HepG2 (cell line): ENCODE measurements around the gene GCNT2. TPM values are rescaled to one million over a fixed set of nuclear protein-coding genes. Genes with fewer than 3 reads are reported as not detected.

ENCODE experiments used
- ATAC-seq: fragments of 200-7000 bp; cut with Tn5 transposase; 3 replicates; pipeline ENCODE4 v1.9.1; 2020; ENCODE audit warnings: mild to moderate bottlenecking, moderate library complexity
- BruUV-seq: library from RNA; stranded (reverse); fragments of 400-500 nt; replicated peaks from 2 replicates; lab custom pipeline; 2021; lab: Mats Ljungman, UMichigan
- CTCF ChIA-PET: fragments of 300-600 bp; formaldehyde crosslinking; extraction: SDS; loops from one replicate; lab custom pipeline; 2021; ENCODE audit warnings: low total read pairs, inconsistent platforms, low intra/inter-chr PET ratio; lab: Yijun Ruan, JAX
- POLR2A ChIA-PET: fragments of 350-600 bp; sonication (Branson Sonifier 250); formaldehyde crosslinking; loops from one replicate; lab custom pipeline; 2020; ENCODE audit warnings: antibody characterized with exemption, inconsistent platforms; lab: Yijun Ruan, JAX
- DNase-seq: peaks from one replicate; pipeline ENCODE4 v3.0.0-alpha.2; 2015; ENCODE audit warnings: low spot score
- FAIRE-seq: peaks from 3 replicates; lab custom pipeline; 2011; peaks lifted over from hg19 to GRCh38; lab: Jason Lieb, UNC
- H2AFZ ChIP-seq: one replicate; pipeline ENCODE4 v1.6.1; 2011; ENCODE audit warnings: low read length, inconsistent platforms
- H3K27ac ChIP-seq: fragments of 300-600 bp; 3 replicates; pipeline ENCODE4 v1.8.0; 2011; ENCODE audit warnings: mixed run types, mild to moderate bottlenecking, mixed read lengths, low read length, inconsistent platforms; ENCODE audit not compliant: insufficient read depth; ENCODE audit errors: extremely low read length
- H3K27me3 ChIP-seq, 2 experiments: fragments of 200-600 bp in 1 of 2; 2 replicates in 1 of 2; 3 replicates in 1 of 2; pipeline versions ENCODE4 v1.6.0 to v1.8.0; 2011; ENCODE audit warnings: low read length in 2 of 2, mild to moderate bottlenecking in 2 of 2, moderate library complexity in 2 of 2, inconsistent platforms in 1 of 2; ENCODE audit not compliant: insufficient read depth in 2 of 2, control insufficient read depth in 1 of 2
- H3K36me3 ChIP-seq, 2 experiments: fragments of 200-600 bp in 1 of 2; replicated peaks in 1 of 2; 2 replicates in 1 of 2; 3 replicates in 1 of 2; pipeline versions ENCODE4 v1.5.1 to v1.8.0; 2011; ENCODE audit warnings: low read length in 2 of 2, inconsistent platforms in 1 of 2; ENCODE audit not compliant: insufficient read depth in 2 of 2, control insufficient read depth in 1 of 2
- H3K4me1 ChIP-seq: 2 replicates; pipeline ENCODE4 v1.5.1; 2012; ENCODE audit warnings: low read length, inconsistent platforms; ENCODE audit not compliant: insufficient read depth
- H3K4me2 ChIP-seq: 2 replicates; pipeline ENCODE4 v1.6.0; 2011; ENCODE audit warnings: low read depth, low read length, inconsistent platforms
- H3K4me3 ChIP-seq, 3 experiments: fragments of 200-600 bp in 1 of 3; sonication (generic), shearing (Covaris generic) in 1 of 3; replicated peaks in 1 of 3; 2 replicates each; pipeline ENCODE4 v1.5.1; 2011 to 2016; ENCODE audit warnings: low read length in 3 of 3, inconsistent platforms in 2 of 3, low read depth in 2 of 3, mild to moderate bottlenecking in 2 of 3, control low read depth in 1 of 3, mixed read lengths in 1 of 3; ENCODE audit not compliant: insufficient read depth in 1 of 3
- H3K79me2 ChIP-seq: one replicate; pipeline ENCODE4 v1.6.1; 2011; ENCODE audit warnings: low read length, inconsistent platforms; ENCODE audit not compliant: insufficient read depth
- H3K9ac ChIP-seq: 2 replicates; pipeline ENCODE4 v1.6.0; 2011; ENCODE audit warnings: mild to moderate bottlenecking, low read depth, low read length, inconsistent platforms; ENCODE audit not compliant: insufficient read depth
- H3K9me3 ChIP-seq: 2 replicates; pipeline ENCODE4 v1.5.1; 2012; ENCODE audit warnings: mild to moderate bottlenecking, low read length
- H4K20me1 ChIP-seq: 2 replicates; pipeline ENCODE4 v1.6.0; 2011; ENCODE audit warnings: inconsistent platforms, mild to moderate bottlenecking, low read length, moderate library complexity; ENCODE audit not compliant: insufficient read depth
- CHCHD3 ChIP-seq: sonication (generic); formaldehyde crosslinking; IDR thresholded peaks from 2 replicates; pipeline ENCODE4 v1.8.0; 2022; ENCODE audit warnings: mild to moderate bottlenecking, missing genetic modification reagents, moderate library complexity
- CHD4 ChIP-seq: fragments of 200-600 bp; sonication (generic); IDR thresholded peaks from 2 replicates; pipeline ENCODE4 v1.7.0; 2017; ENCODE audit warnings: mild to moderate bottlenecking, low read length, borderline replicate concordance
- HNRNPH1 ChIP-seq: fragments of 200-400 bp; formaldehyde crosslinking; optimal IDR thresholded peaks from 2 replicates; pipeline ENCODE3; 2017; ENCODE audit warnings: mild to moderate bottlenecking, low read depth, low read length
- HOXA9 ChIP-seq: sonication (generic); formaldehyde crosslinking; IDR thresholded peaks from 2 replicates; pipeline ENCODE4 v1.8.1; 2022; ENCODE audit warnings: missing genetic modification reagents, mild to moderate bottlenecking, moderate library complexity, borderline replicate concordance
- MEIS2 ChIP-seq: sonication (generic); formaldehyde crosslinking; IDR thresholded peaks from 2 replicates; pipeline ENCODE4 v1.9.0; 2021; ENCODE audit warnings: mild to moderate bottlenecking, missing genetic modification reagents
- PHF21A ChIP-seq: sonication (generic); formaldehyde crosslinking; IDR thresholded peaks from 2 replicates; pipeline ENCODE4 v1.5.0; 2020; ENCODE audit warnings: mild to moderate bottlenecking, missing genetic modification reagents
- RELA ChIP-seq: sonication (generic); formaldehyde crosslinking; IDR thresholded peaks from 2 replicates; pipeline ENCODE4 v1.4.0; 2020; ENCODE audit warnings: missing genetic modification reagents
- SKI ChIP-seq: fragments of 450-650 bp; IDR thresholded peaks from one replicate; pipeline ENCODE4 v1.6.1; 2018; ENCODE audit warnings: mild to moderate bottlenecking; ENCODE audit not compliant: partially characterized antibody
- SOX6 ChIP-seq, 2 experiments: fragments of 450-650 bp in 1 of 2; sonication (generic) in 1 of 2; formaldehyde crosslinking in 1 of 2; IDR thresholded peaks; 2 replicates each; pipeline versions ENCODE4 v1.4.0 to v1.6.1; 2017 to 2020; ENCODE audit warnings: antibody characterized with exemption in 1 of 2, mild to moderate bottlenecking in 1 of 2, missing genetic modification reagents in 1 of 2
- TBP ChIP-seq: sonication (generic); formaldehyde crosslinking; IDR thresholded peaks from 2 replicates; pipeline ENCODE4 v1.5.0; 2020; ENCODE audit warnings: missing genetic modification reagents
- TRIM24 ChIP-seq: sonication (generic); formaldehyde crosslinking; IDR thresholded peaks from 2 replicates; pipeline ENCODE4 v1.8.0; 2022; ENCODE audit warnings: mild to moderate bottlenecking, missing genetic modification reagents
- ZFX ChIP-seq: sonication (generic); formaldehyde crosslinking; IDR thresholded peaks from 2 replicates; pipeline ENCODE4 v1.4.0; 2020; ENCODE audit warnings: mild to moderate bottlenecking, low read depth, missing genetic modification reagents, moderate library complexity
- ZNF225 ChIP-seq: sonication (generic); formaldehyde crosslinking; IDR thresholded peaks from 2 replicates; pipeline ENCODE4 v1.4.0; 2020; ENCODE audit warnings: mild to moderate bottlenecking, missing genetic modification reagents
- ZNF3 ChIP-seq: IDR thresholded peaks from 2 replicates; pipeline ENCODE4 v1.7.0; 2017; ENCODE audit warnings: inconsistent platforms
- ZNF7 ChIP-seq: IDR thresholded peaks from 2 replicates; pipeline ENCODE4 v1.6.1; 2016; ENCODE audit warnings: missing biosample characterization, missing genetic modification reagents
- ZNF790 ChIP-seq: sonication (generic); formaldehyde crosslinking; IDR thresholded peaks from 2 replicates; pipeline ENCODE4 v1.8.0; 2022; ENCODE audit warnings: missing genetic modification reagents, mild to moderate bottlenecking, borderline replicate concordance
- ZXDC ChIP-seq: sonication (generic); formaldehyde crosslinking; IDR thresholded peaks from 2 replicates; pipeline ENCODE4 v1.5.0; 2020; ENCODE audit warnings: mild to moderate bottlenecking, missing genetic modification reagents
- WGBS: methylation state at CpG from one replicate; pipeline ENCODE4 v1.1.6; 2017; ENCODE audit warnings: low lambda C conversion rate; 5-methylcytosine and 5-hydroxymethylcytosine counted together
- in situ Hi-C: cut with HindIII; loops from 2 replicates; pipeline ENCODE4 v1.10.0; 2017; ENCODE audit warnings: low pct_unique_long_range_greater_than_20kb; ENCODE audit not compliant: extremely low pct_ligation_motif_present
- intact Hi-C: fragments of 100-400 bp; cut with micrococcal nuclease; formaldehyde crosslinking; loops from one replicate; pipeline ENCODE4 v1.10.0; 2022; ENCODE audit not compliant: unreplicated experiment
- polyA plus RNA-seq, 8 experiments: library from polyadenylated mRNA; depleted of rRNA in 3 of 8; stranded (reverse) in 7 of 8; unstranded in 1 of 8; fragments of >200 nt; fragmentation: Illumina TruSeq in 4 of 8; extraction: Trizol in 4 of 8; gene quantifications; 2 replicates each; pipeline versions ENCODE4 v1.2.1 to v1.2.3, GENCODE V29; 2011 to 2016; ENCODE audit warnings: low read depth in 4 of 8, missing spikeins in 1 of 8, mixed read lengths in 1 of 8; ENCODE audit not compliant: insufficient read depth in 1 of 8
- total RNA-seq, 5 experiments: library from RNA; depleted of rRNA; stranded (reverse); fragments of >200 nt; fragmentation: Illumina TruSeq; extraction: Trizol; gene quantifications; 2 replicates each; pipeline ENCODE4 v1.2.3, GENCODE V29; 2016; ENCODE audit warnings: low read depth in 1 of 5

GCNT2 gene
- total and polyA plus RNA-seq, 2 of the 13 experiments (the other 11 are each of a cell fraction or from before 2014, with no cell fraction given), result 11.8 to 31.9 TPM

GRCh38 chr6:10553871-10554270 lies 32.7 kb downstream of the GCNT2 start (continued):
- TF ChIP-seq MEIS2 (CRISPR knock-in tag), result no peak
- TF ChIP-seq CHCHD3 (CRISPR knock-in tag), result no peak
- no peak for TF ChIP-seq TRIM24 (CRISPR knock-in tag)
- no peak for TF ChIP-seq SKI
- no peak for TF ChIP-seq ZNF7 (CRISPR knock-in tag)
- no peak for TF ChIP-seq RELA

- peaks cover 3% of the 10 kb centered on the region for H3K79me2 ChIP-seq
- ChIA-PET POLR2A (no interaction called here), CTCF (no interaction called here)
These were observed 33.7 kb downstream of the GCNT2 start for GRCh38 chr6:10554826-10555225.

More at GRCh38 chr6:10554826-10555225, 33.7 kb downstream of the GCNT2 start:
- no peaks in the 10 kb centered on the region for H3K4me1 ChIP-seq
- FAIRE-seq (no peak), DNase-seq (no peak)
- no peaks in the 10 kb centered on the region for H3K27me3 ChIP-seq
- H3K36me3 ChIP-seq, result peaks cover 5 to 27% of the 10 kb centered on the region in 2 experiments; a peak in 4 of 5 replicates
- TF ChIP-seq ZNF3 (no peak), ZNF225 (CRISPR knock-in tag) (no peak), HNRNPH1 (no peak), PHF21A (CRISPR knock-in tag) (no peak), ZFX (CRISPR knock-in tag) (no peak), CHD4 (no peak), SOX6 (IDR thresholded peaks at IDR 0.05) (no peak), SOX6 (CRISPR knock-in tag; IDR thresholded peaks at IDR 0.05) (no peak), TBP (CRISPR knock-in tag) (no peak), ZNF790 (no peak), HOXA9 (no peak), ZXDC (CRISPR knock-in tag) (no peak)
- TF ChIP-seq, all 625 proteins: peak for 0
- in situ Hi-C loops, result no loop called here
- BruUV-seq, result no TSS peak
- 95% methylated on average over 7 of the region's 7 CpGs for WGBS
- Histone ChIP-seq H2AFZ (no peak overlapping the region), H4K20me1 (no peaks in the 10 kb centered on the region), H3K4me2 (no peak overlapping the region), H3K9ac (no peak overlapping the region), H3K9me3 (no peaks in the 10 kb centered on the region), H3K27ac (no peak overlapping the region), H3K4me3 (no peak overlapping the region)
- no peak for ATAC-seq
- intact Hi-C loops, result no loop called here
